Muscle of back (tissue), 11 donors: ENCODE data around the gene LENEP. TPM values are rescaled to one million over a fixed set of nuclear protein-coding genes. Genes with fewer than 3 reads are reported as not detected.
"Not testable (repeated sequence)": the region's sequence is repeated elsewhere in the genome, so short reads cannot be mapped to it uniquely, and the experiment has no call there.

Experiments
- DNase-seq, 3 donors: peaks; one replicate each; pipeline versions ENCODE4 v3.0.0 to v3.0.0-alpha.2; 2013
- polyA plus RNA-seq, 10 donors: library from polyadenylated mRNA; unstranded; fragments of 120-200 nt; gene quantifications; one replicate each; pipeline ENCODE4 v1.2.1, GENCODE V29; 2013; ENCODE audit not compliant: insufficient read length in 10 of 10

Gene LENEP
- polyA plus RNA-seq, 10 donors = 0.30 to 0.71 (median 0.48) TPM; not detected in 7

DNA sequence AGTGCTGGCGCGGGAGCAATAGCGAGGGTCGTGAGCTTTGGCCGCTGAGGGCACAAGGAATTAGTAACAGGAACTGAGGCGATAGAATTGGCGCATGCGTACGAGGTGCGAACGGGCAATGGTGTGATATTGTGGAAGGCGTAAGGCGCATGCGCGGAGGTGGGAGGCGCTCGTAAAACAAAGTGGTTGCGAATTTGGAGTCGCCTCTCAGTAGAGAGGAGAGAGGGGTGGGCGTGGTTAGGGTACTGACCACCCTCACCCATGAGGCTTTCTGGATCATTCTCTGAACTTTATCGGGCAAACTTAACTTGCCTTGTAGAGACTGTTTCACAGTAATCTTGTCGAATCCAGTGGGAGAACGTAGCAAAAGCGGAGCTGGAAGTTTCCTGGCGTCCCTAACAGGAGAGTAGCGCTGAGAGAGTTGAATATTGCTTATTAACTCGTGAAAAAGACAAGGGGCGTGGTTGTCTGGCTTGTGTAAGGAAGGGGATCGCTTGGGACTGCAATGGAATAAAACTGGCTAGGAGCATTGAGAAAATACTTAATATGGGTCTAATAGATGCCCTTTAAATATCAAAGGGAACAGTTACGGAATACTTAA, 18.5 kb upstream of the LENEP start:
- DNase-seq = peak; percentile 97 to 100 (median 98)

- DNase-seq = peak in 2 of 3 donors; percentile 62 to 81
These were observed 17.9 kb upstream of the LENEP start for GRCh38 chr1:154975409-154976059.

DNA sequence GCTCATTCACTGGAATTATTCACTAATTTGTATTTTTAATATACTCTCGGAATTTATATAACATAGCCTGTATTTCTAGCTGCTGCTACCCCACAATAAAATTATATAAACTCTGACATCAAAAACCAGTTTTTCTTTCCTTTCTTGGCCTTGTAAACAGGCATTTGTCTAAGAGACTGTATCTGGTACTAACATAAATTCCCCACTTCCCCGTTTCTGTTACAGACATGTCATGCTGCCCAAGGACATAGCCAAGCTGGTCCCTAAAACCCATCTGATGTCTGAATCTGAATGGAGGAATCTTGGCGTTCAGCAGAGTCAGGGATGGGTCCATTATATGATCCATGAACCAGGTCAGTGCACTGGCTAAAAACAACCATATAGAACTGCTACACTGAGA, 15.6 kb upstream of the LENEP start:
- DNase-seq = not testable (repeated sequence)

DNA sequence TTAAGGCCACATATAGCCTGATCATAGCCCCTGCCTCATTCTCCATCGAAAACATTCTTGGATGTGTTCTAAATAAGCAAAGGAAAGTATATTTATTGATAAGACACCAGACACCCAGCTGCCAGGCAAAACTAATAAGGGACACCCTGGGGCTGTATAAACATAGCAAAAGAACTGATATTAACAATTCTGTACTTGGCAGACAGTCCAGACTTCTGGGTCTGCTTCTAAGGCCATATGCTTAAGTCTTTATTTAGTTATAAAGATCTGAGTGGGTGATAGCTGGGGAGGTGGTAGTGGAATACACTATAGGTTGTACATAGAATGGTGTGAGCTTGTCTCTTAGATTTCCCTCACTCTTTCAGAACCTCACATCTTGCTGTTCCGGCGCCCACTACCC, 15.0 kb upstream of the LENEP start:
- no peak for DNase-seq

- no peak for DNase-seq
These were observed 11.0 kb upstream of the LENEP start for GRCh38 chr1:154982341-154982740.

GRCh38 chr1:154982897-154983648, 10.3 kb upstream of the LENEP start, which contains the start of gene FLAD1:
TSS of gene FLAD1 (plus strand) at chr1:154983344. CDS start at chr1:154983695, 351 bp downstream.
- DNase-seq = peak; percentile 98 to 100 (median 99)

DNA sequence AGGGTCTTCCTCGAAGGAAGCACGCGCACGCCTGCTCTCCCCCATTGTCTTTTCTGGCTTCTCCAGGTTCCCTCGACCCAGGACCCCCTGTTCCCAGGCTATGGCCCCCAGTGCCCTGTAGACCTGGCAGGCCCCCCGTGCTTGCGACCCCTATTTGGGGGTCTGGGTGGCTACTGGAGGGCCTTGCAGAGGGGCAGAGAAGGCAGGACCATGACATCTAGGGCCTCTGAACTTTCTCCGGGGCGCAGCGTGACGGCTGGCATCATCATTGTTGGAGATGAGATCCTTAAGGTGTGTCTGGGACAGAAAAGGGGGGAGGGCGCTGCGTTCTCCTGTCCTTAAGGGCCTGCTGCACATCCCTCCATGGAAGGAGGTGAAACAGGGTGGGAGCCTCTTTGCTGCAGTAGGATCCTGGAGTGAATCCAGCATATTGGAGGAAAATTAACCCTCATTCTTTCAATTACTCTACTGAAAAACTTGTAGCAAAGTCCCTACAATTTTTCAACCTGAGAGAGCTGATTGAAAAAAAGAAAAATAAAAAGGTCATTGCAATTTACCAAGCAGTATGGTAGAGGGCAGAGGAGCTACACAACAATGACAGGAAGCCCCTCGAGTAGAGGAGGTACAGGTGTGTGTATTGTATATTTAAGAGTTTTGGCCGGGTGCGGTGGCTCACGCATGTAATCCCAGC, 9.5 kb upstream of the LENEP start:
- DNase-seq = no peak

- not testable (repeated sequence) for DNase-seq
These were observed 6.7 kb upstream of the LENEP start for GRCh38 chr1:154986736-154987135.

DNA sequence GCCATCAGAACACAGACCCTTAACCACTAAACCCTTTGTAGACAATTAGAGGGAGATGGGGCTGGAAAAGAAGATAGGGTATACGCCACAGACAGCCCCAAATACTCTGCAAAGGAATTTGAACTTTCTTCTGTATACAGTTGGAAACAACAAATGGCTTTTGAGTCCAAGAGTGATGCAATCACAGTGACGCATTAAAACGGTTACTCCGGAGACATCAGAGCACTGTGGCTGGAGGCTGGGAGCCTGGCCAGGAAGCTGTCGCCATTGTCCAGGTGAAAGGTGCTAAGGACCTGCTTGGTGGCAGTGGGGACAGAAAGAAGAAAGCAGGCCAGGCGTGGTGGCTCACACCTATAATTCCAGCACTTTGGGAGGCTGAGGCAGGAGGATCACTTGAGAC, 6.1 kb upstream of the LENEP start:
- DNase-seq = no peak

DNA sequence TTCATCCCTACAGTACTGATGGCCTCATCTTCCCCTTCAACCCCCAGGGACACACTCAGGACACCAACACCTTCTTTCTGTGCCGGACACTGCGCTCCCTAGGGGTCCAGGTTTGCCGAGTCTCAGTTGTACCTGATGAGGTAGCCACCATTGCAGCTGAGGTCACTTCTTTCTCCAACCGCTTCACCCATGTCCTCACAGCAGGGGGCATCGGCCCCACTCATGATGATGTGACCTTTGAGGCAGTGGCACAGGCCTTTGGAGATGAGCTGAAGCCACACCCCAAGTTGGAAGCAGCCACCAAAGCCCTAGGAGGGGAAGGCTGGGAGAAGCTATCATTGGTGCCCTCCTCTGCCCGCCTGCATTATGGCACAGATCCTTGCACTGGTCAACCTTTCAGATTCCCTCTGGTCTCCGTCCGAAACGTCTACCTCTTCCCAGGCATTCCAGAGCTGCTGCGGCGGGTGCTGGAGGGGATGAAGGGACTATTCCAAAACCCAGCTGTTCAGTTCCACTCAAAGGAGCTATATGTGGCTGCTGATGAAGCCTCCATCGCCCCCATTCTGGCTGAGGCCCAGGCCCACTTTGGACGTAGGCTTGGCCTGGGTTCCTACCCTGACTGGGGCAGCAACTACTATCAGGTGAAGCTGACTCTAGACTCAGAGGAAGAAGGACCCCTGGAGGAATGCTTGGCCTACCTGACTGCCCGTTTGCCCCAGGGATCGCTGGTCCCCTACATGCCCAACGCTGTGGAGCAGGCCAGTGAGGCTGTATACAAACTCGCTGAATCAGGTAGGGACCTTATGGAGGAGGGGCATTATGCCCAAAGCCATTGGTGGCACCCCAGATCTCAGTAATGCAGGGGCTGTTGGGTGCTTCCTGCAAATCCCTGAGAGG, 5.1 kb upstream of the LENEP start:
- no peak for DNase-seq

DNA sequence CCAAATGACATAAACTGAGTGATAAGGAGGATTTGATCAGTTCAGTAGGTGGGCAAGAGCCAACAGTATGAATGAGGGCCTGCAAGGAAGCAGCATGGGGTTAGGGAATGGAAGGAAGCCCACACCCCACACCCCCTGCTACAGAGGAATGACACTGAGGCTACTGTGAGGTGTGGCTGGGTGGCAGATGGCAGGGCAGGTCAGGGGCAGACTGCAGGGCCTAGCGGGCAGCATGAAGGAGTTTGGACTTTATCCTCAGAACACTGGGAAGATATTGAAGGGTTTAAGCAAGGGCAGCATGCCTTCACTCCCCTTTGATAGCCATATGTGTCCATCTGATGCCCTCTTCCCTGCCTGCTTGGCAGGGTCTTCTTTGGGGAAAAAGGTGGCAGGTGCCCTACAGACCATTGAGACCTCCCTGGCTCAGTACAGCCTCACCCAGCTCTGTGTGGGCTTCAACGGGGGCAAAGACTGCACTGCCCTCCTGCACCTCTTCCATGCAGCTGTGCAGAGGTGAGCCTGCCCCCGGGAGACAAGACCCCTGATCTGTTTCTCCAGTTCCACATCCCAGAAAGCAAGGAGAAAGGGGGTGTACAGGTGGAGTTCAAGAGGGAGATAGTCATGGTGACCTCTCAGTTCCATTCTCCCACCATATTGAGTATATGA, 4.1 kb upstream of the LENEP start:
- no peak for DNase-seq

- no peak for DNase-seq
These were observed 3.1 kb upstream of the LENEP start for GRCh38 chr1:154990276-154990675.

- no peak for DNase-seq
These were observed 440 bp upstream of the LENEP start for GRCh38 chr1:154992721-154993571.

DNA sequence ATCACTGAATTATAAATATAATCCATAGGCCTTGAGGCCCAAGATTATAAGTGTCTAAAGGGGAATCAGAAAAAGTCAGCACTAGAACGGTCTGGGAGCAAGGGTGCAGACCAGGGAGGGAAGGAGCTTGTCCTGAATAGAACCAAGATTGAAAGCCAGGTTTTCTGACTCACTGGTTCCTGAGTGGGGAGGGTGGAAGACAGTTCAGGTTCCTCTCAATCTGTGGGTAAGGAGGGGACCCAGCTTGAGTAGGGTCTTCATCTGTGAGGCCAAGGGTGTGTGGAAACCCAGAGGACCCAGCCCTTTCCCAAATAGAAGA, 842 bp downstream of the LENEP start:
- DNase-seq = no peak

DNA sequence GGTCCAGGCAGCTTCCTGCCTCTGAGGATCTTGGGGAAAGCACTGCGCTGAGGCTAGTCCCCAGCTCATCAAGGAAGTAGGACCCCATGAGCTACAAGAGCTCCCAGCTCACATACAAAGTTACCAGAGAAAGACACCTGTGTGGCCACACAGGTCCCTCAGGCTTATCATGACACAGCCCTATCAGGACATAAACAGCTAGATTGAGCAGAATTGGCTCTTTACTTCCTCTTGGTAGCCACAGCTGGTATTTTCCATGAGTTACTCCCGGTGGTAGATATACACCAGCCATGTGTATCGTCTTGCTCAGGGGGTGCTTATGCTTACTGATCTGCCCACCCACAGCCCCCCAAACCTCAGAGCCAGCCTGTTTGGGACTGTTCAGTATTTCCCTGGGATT, 1.2 kb downstream of the LENEP start:
- no peak for DNase-seq

GRCh38 chr1:154995301-154995983, 2.1 kb downstream of the LENEP start:
- peak; percentile 58 to 72 (median 66) for DNase-seq

DNA sequence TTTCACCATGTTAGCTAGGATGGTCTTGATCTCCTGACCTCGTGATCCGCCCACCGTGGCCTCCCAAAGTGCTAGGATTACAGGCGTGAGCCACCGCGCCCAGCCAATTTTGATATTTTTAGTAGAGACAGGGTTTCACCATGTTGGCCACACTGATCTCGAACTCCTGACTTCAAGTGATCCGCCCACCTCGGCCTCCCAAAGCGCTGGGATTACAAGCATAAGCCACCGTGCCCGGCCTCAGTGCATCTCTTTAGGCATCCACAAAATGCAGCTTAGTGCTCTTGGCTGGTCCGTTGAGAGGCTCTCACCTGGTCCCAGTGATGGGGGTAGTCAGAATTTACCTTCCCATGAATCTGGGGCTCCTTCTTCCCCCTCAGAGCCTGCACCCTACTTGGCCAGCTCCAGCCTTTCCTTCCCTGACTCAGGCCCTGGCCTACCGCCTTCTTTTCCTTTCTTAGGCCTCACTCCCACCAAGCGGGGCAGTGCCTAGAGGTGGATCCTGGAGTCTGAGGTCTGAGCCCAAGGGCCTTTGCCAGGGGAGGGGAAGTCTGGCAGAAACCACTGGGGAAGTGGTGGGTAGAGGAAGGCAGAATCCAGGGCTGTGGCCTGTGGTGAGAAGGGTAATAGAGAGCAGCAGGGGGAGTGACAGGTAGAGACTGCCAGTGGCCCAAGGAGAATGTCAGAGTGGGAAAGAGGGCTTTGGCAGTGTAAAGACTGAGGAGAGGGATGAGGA, 3.7 kb downstream of the LENEP start:
- DNase-seq = no peak

GRCh38 chr1:154998201-154998780, 4.9 kb downstream of the LENEP start:
- no peak for DNase-seq
